GM21786 (cell line): ENCODE results near the gene CYP2B6.
"Not testable (repeated sequence)": the region's sequence is repeated elsewhere in the genome, so short reads cannot be mapped to it uniquely, and the experiment has no call there.

Experiments
- ATAC-seq: cut with Tn5 transposase; IDR thresholded peaks from one replicate; pipeline ENCODE4 v1.9.1; 2021; ENCODE audit not compliant: unreplicated experiment

CYP2B6 gene

GRCh38 chr19:40980743-40981442 is 10.2 kb upstream of the CYP2B6 start:
- ATAC-seq, result not testable (repeated sequence)

GRCh38 chr19:40981591-40981990 is 9.5 kb upstream of the CYP2B6 start:
- ATAC-seq, result no peak

- ATAC-seq, result no peak
Observed at GRCh38 chr19:40982594-40983101, 8.4 kb upstream of the CYP2B6 start.

GRCh38 chr19:40989453-40989852 is 1.6 kb upstream of the CYP2B6 start:
- ATAC-seq, result no peak

GRCh38 chr19:40995355-40995754 is 4.3 kb downstream of the CYP2B6 start:
- no peak for ATAC-seq

- not testable (repeated sequence) for ATAC-seq
Observed at GRCh38 chr19:40999018-40999417, 7.9 kb downstream of the CYP2B6 start.

GRCh38 chr19:41000310-41000737 is 9.2 kb downstream of the CYP2B6 start:
- no peak for ATAC-seq

- ATAC-seq, result no peak
Observed at GRCh38 chr19:41001243-41001971, 10.3 kb downstream of the CYP2B6 start.

GRCh38 chr19:41003656-41004055 is 12.6 kb downstream of the CYP2B6 start:
- not testable (repeated sequence) for ATAC-seq

GRCh38 chr19:41009700-41010235 is 18.7 kb downstream of the CYP2B6 start:
- no peak for ATAC-seq

- no peak for ATAC-seq
Observed at GRCh38 chr19:41013359-41013758, 22.3 kb downstream of the CYP2B6 start.

- ATAC-seq, result no peak
Observed at GRCh38 chr19:41014643-41015042, 23.6 kb downstream of the CYP2B6 start.

GRCh38 chr19:41016488-41017071 is 25.5 kb downstream of the CYP2B6 start:
- no peak for ATAC-seq

- no peak for ATAC-seq
Observed at GRCh38 chr19:41018736-41019290, 27.7 kb downstream of the CYP2B6 start.

GRCh38 chr19:41019346-41019745 is 28.3 kb downstream of the CYP2B6 start:
- ATAC-seq, result no peak

GRCh38 chr19:41023193-41023592 is 32.1 kb downstream of the CYP2B6 start:
- no peak for ATAC-seq

- no peak for ATAC-seq
Observed at GRCh38 chr19:41025411-41025810, 34.3 kb downstream of the CYP2B6 start.

GRCh38 chr19:41025871-41026270 is 34.8 kb downstream of the CYP2B6 start:
- ATAC-seq, result no peak

GRCh38 chr19:41027273-41027967 is 36.3 kb downstream of the CYP2B6 start:
- no peak for ATAC-seq

- ATAC-seq, result no peak
Observed at GRCh38 chr19:41029524-41030432, 38.7 kb downstream of the CYP2B6 start.
